ENCODE results near the gene ABHD12B.
"Not testable (repeated sequence)": the region's sequence is repeated elsewhere in the genome, so short reads cannot be mapped to it uniquely, and the experiment has no call there.

ABHD12B gene

DNA sequence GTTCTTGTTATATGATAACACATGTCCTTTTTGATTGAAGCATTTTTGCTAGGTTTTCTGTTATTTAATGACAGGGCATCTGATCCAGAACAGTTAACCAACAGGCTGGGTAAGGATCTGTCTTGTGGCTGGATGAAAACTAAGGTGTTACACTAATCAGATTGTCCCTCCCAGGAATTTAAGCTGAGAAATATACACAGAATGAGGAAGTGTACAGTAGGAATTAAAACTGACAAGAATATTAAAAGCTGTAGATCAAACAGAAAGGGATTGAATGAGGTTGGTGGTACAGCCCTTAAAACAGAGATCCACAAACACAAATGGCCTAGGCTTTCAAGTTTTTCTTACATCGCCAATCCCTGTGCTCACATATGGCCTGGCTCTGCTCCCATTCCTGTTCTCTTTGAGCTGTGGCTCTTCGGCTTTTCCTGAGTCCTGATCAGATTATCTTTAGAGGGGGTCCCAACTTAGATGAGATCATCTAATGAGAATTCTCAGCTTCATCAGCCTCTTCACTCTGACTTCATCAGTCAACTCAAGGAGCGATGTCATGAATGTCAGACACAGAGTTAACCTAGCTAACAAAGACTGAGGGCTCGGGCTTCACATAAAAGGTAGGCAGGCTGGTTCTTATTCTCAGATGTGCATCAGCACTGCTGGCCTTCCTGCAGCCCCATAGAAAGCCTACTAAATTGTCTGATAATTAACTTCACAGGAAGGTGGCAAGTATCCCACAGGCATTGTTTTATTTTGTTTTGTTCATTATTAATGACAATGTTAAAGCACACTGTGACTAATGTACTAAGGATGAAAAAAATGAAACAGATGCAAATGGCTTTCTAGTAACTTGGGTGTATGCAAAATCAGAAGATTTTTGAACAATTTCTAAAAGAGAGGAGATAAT is 61.0 kb downstream of the ABHD12B start:
- no peak for DNase-seq (ENCODE audit: low read depth in 2 of 3, low spot score in 2 of 3)

DNA sequence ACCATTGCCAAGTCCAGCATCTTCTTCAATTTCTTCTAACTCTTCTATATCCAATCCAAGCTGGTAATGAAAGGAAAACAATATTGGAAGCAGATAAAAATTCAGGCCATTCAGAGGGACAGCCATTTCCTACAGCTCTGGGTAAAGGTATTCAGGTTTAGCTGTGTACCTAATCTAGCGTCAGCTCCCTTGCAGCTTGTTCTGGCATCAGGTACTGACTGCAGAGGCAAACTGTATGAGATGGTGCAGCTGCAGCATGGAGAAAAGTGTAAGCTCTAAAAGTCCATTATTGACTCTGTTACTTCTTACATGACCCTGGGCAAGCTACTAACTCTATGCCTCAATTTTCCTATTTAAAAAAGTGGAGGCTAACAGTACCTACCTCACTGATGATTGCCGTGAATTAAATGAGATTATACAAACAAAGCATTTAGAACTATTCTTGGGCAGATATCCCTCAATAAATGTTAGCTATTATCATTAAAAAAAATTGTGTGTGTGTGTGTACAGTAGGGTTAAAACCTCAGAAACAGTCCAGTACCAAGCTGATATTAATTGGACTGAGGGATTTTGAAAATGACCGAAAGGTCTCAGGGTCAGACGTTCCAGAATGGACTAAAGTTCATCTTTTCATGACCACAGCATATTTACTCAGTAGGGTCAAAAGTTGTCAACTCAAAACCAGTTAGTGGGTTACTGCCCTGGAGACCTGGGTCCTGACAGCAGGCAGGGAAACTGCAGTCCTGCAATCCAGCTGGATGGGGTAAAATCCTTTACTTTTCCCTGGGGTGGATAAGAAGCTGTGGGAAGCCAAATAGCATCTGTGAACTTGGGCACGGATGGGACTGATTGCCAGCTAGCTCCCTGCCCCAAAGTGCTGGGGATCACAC is 63.5 kb downstream of the ABHD12B start:
- DNase-seq (ENCODE audit: low read depth in 2 of 3, low spot score in 2 of 3), result no peak

DNA sequence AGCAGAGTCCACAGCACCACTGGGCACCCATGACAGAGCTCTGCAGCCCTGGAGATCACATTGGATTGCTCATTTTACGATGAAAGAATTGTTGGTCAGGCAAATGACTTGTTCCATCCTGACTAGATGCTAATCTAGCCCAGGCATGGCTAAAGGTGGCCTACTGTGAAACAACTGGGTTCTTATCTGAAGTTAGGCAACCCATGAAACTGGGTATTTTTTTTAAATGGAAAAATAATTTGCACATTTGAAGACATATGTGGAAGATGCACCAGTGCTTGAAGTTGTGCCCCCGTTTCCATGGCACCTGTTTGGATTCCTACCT is 64.1 kb downstream of the ABHD12B start:
- no peak for DNase-seq (ENCODE audit: low read depth in 2 of 3, low spot score in 2 of 3)

DNA sequence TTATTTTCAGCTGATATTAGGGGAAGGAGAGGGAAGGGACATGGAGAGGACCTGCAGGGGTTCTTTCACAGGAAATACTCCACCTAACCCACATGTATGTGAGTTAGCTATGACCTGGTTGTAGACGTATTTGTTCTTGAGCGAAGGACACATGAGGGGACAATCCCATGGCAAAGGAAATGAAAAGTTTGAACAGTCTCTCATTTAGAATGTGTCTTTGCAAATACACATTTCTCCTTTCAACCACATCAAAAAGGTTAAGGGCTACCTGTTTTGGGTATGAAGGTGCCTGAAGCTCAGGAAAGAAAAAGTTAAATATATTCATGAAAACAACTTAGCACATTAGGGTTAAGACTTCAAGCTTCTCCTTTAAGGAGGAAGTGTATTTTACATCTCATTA is 65.0 kb downstream of the ABHD12B start:
- DNase-seq (ENCODE audit: low read depth in 2 of 3, low spot score in 2 of 3), result no peak

DNA sequence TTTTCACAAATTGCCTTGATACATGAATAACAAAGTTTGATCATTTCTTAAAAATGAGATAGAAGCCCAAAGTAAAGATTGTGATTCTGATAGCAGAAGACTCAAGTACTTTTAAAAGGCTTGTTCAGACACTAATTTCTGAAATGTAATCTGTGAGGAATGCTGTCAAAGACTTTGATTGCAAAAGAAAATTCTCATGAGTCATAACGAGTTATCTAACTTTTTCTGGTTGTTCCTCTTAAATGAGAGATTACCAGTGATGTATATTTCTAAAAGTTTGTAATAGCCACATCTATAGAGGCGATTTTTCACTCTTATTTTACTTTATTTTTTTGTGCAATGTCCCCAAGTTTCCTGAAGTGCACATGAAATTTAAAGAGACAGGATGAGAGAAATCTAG is 65.5 kb downstream of the ABHD12B start:
- DNase-seq (ENCODE audit: low read depth in 2 of 3, low spot score in 2 of 3), result no peak

DNA sequence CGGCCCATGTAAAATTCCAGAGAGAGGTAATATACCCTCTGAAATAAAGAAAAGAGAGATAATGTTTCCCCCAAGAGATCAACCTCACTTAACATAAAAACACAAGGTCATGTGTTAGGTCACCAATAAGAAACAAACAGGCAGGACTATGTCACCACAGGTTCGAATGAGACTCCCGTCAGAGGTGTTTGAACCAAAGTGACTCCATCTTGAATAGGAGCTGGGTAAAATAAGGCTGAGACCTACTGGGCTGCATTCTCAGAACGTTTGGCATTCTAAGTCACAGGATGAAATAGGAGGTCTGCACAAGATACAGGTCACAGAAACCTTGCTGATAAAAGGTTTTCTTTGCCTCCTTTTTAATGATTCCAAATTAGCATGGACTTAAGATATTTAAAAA is 65.9 kb downstream of the ABHD12B start:
- no peak for DNase-seq (ENCODE audit: low read depth in 2 of 3, low spot score in 2 of 3)

DNA sequence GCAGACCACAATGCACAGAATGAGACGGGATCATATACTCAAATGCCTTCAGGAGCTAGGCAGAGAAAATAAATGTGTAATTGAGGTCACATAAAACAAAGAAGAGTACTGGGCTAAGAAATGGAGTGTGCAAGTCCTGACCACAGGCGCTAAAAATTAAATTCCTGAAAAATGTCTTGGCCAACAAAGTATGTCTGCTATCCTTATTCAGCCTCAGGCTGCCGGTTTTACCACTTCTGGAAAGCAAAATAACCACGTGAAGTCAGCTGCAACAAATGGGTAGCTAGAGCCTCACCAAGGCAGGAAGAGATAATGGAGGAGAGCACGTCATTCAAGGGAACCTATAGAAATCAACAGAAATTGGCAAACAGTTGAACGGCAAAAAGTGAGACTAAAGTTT is 69.3 kb downstream of the ABHD12B start:
- DNase-seq (ENCODE audit: low read depth in 2 of 3, low spot score in 2 of 3), result no peak

DNA sequence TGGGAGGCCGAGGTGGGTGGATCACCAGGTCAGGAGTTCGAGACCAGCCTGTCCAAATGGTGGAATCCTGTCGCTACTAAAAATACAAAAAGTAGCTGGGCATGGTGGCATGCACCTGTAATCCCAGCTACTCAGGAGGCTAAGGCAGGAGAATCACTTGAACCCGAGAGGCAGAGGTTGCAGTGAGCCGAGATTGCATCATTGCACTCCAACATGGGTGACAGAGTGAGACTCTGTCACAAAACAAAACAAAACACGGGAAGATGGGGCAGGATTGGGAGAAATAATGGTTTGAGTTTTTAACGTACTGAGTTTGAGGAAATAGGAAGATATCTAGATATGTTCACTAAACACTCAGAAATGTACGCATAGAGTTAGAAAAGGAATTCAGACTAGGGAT is 69.8 kb downstream of the ABHD12B start:
- not testable (repeated sequence) for DNase-seq (ENCODE audit: low read depth in 2 of 3, low spot score in 2 of 3)

DNA sequence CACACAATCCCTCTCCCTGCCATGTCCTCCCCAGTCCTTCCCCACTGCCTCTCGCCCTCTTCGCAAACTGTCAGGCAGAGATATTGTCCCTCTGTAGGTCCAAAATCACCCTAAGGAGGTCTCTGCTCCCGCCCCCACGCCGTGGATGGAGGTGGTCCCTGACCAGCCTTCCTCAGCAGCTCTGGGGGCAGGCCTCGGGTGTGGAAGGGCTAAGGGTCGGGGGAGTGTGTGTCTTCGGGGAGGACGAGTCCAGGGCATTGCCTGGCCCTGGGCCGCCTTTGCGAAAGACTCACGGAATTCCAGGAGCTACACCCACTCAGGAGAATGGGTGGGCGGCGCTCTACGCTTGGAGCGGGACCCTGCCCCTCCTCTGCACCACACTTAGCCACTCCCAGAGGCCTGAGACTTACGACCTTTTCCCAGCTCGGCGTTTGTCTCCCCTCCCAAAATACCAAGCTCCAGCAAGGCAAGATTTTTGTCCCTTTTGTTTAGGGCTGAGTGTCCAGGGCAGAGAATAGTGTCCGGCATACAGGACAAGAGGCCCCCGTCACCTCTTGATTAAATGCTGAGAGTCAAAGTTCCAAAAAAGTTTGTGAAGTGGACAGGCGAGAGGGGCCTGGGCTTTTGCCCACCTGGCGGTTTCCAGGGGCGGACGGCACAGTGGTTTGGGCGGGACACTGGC is 71.5 kb downstream of the ABHD12B start:
- no peak for DNase-seq (ENCODE audit: low read depth in 2 of 3, low spot score in 2 of 3)

DNA sequence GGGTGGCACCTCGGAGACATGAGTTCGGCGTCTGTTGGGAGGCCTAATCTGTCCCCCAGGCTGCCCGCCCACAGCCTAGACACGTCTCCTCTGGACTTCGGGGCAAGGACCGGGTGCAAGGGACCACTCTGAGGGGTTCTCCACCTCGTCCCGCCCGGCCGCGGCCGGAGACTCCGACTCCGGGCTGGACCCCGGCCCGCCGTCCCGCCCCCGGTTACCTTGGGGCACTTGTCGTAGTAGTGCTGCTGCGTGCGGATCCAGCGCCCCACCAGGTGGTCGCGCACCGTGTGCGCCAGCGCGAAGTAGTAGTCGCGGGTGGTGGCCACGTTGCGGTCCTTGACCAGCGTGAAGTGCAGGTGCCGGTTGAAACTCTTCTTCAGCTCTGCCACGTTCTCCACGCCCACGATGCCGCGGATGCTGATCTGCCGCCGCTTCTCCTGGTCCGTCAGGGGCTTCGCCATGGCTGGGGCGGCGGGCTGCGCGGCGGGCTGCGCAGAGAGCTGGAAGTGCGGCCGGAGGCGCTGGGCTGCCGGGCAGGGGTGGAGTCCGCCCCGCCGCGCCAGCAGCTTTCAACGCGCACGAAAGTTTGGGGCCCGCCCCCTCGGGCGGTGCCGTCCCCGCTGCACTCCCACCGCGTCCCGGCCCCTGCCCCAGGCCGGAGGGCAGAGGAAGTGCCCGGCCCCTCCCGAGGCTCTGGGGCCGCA is 72.2 kb downstream of the ABHD12B start, which contains the start of gene PYGL:
Gene PYGL, minus strand, starts transcription at position 541 of the 704 bp plus-strand sequence. Its CDS starts 80 bp downstream, at position 461.
- DNase-seq (ENCODE audit: low read depth in 2 of 3, low spot score in 2 of 3), result peak in 1 of 3 experiments; percentile 17

DNA sequence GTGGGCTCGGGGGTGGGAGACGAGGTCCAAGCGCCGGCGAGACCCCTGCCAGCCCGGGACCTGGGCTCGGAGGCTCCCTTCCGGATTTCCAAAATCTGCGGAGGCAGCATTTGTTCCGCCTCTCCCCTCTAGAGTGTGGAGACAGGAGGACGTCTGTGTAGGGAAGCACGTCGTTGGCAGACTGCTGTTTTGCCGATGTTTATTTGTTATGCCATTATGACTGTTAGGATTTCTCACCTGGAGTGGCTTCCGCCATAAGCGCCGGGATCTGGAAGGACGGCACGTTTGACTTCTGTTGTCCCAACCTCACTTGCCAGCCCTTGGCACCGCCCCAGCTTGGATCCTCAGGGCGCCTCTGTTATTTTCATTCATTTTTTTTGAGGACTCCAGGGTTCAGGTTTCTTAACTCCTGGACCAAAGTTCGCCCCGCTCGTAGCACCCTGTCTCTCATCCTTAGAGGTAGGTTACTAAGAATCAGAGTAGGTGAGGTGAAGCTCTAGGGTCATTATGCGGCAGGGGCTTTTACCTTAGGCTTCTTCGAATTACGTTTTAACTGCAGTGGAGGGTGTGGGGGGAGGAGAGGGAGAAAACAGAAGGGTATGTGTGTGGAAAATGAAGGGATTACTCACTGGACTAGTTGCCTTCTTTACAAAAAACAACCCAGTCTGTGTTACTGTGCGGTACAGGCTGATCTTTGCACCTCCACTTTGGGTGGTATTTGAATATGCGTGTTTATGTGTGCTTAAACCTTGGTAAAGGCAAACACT is 73.0 kb downstream of the ABHD12B start:
- DNase-seq (ENCODE audit: low read depth in 2 of 3, low spot score in 2 of 3), result no peak

DNA sequence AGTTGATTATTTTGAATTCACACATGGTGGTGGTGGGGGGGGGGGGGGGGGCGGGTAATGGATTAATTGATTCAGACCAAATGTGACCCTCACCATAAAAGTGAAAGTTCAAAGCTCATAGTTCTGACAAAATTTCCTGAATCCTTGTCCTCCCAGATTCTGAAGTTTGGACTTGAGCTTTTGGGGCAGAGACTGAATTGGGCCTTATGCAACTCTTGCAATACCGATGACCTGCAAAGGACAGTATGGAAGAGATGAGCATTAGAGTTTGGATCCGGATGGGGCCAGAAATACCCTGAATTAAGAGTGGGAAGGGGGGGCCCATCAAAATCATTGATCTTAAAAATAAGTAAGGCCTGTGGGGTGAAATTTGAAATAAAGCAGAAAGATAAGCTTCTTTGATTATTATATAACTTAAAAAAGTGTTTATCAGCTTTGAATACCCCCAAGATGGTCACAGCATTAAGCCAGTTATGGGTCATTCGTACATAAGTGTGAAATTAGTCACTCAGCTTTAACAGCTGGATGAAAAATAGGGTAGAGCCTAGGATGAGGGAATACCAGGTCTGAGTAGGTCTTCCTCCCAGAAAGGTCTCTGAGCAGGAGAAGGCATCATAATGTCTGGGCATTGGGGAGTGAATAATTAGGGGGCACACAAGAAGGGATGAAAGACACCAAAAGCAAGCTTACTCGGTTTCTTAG is 74.5 kb downstream of the ABHD12B start:
- DNase-seq (ENCODE audit: low read depth in 2 of 3, low spot score in 2 of 3), result no peak

DNA sequence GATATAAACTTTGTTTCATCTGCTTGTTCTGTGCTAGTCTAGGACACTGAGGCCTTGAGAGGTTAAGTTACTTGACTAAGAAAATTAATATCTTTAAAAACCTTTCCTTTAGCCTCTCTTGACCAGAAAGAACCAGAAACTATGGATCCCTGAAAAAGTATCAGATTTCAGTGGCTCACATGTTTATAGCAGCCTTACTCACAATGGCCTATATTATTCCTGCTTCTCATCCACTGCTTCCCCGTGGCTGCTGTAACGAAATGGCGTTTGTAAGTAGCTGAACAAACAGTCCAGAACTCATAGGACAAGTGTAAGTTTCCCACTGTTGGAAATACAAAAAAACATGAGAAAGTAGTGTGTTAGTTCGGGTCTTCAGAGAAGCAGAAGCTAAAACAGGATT is 75.6 kb downstream of the ABHD12B start:
- DNase-seq (ENCODE audit: low read depth in 2 of 3, low spot score in 2 of 3), result no peak

DNA sequence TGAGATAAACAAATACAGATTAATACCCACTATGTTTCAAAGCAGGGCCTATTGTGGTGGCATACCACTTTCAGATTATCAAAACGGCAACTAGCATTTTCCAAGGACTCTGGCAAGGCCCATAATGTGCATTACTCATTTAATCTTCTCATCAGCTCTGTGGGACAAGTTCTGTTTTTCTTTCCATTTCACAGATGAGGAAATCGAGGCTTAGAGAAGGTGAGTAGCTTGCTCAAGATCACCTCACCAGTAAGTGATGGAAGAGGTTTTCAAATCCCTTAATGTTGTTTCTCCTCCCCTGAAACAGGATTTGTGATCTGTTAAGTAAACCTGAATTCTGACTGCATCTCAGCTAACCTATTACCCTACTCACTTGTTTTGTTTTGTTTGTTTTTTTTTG is 76.4 kb downstream of the ABHD12B start:
- DNase-seq (ENCODE audit: low read depth in 2 of 3, low spot score in 2 of 3), result no peak

DNA sequence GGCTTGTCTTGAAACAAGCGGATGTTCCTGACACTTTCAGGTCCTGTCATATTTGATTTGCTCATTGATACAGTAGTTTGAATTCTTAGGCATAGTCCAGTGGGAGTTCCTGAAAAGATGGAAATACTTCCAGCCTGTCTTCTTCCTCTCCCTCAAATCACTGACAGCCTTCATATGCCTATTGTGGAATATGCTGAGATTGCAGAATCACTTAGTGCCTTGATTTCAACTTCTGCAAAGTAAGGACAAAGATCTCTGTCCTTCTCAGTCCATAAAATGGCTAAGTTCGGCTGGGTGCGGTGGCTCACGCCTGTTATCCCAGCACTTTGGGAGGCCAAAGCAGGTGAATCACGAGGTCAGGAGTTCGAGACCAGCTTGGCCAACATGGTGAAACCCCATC is 79.2 kb downstream of the ABHD12B start:
- DNase-seq (ENCODE audit: low read depth in 2 of 3, low spot score in 2 of 3), result no peak

DNA sequence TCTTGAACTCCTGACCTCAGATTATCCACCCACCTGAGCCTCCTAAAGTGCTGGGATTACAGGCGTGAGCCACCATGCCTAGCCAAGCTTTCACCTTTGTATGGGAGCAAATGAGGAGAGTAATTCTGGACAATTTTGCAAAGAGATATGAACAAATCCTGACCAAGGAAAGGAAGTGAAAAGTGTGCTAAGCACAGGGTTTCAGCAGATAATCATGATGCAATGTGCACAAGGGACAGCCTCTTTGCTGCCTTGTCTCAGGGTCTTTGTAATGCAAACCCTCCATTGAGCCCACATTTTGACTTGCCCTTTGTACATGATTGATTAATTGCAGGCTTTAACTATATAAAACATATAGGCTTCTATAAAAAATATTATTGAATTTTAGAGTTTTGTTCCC is 81.6 kb downstream of the ABHD12B start:
- no peak for DNase-seq (ENCODE audit: low read depth in 2 of 3, low spot score in 2 of 3)
